ENCODE measurements around the gene CCDC50. TPM values are rescaled to one million over a fixed set of nuclear protein-coding genes. Genes with fewer than 3 reads are reported as not detected.

Gene CCDC50
- total RNA-seq, 2 experiments from 2014 or later: 31.4 to 43.9 TPM

DNA sequence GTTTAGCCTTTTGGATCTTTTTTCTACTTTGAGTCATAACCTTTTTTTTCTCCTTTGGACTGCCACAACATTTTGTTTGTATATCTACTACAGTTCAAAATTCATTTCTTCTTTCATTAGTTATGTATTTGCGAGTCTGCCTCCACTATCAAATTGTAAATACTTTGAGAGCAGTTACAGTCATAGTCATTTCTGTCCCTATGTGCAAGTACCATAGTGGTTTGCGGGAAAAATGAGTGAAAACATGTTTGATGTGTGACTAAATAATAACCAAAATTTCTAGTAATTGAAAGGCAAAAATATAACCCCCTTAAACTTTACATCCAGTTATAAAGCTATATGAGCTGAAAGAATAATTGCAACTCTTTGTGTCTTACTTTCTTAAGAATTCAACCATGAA, 45.8 kb upstream of the CCDC50 start:
- Histone ChIP-seq H4K20me1 (ENCODE audit: insufficient read depth, low read length) (no peaks in the 10 kb centered on the region), H3K79me2 (ENCODE audit: insufficient read depth, low read depth, low read length) (no peaks in the 10 kb centered on the region), H3K9me2 (ENCODE audit: insufficient read depth, low read length) (no peaks in the 10 kb centered on the region), H3K4me2 (ENCODE audit: low read length) (no peak overlapping the region), H3K36me3 (ENCODE audit: insufficient read depth, low read length) (no peaks in the 10 kb centered on the region), H2AFZ (ENCODE audit: low read length) (peak overlapping the region; percentile 29; the same call in 1 of the 2 replicates), H3K4me3 (ENCODE audit: low read depth, low read length, poor library complexity, severe bottlenecking) (no peak overlapping the region), H3K27ac (ENCODE audit: low read depth, low read length, poor library complexity, severe bottlenecking) (no peak overlapping the region), H3K4me1 (ENCODE audit: insufficient read depth, low read length, poor library complexity, severe bottlenecking) (no peaks in the 10 kb centered on the region), H3K9me3 (ENCODE audit: low read length) (0 out of 2 replicates have a peak, but pooled peaks cover 10% of the 10 kb centered on the region)
- no peak for DNase-seq (ENCODE audit: low spot score)
- no peak for TF ChIP-seq EZH2phosphoT487 (IDR thresholded peaks at IDR 0.05; ENCODE audit: borderline replicate concordance, low read depth, low read length)
- ChIA-PET POLR2A (interaction anchor here (0.6 to 2.7 kb wide), 7 partner anchors 8 to 18 kb away, joined by 3 to 12 read pairs (median 4); no protein-coding TSS in a partner anchor), CTCF (ENCODE audit: unreplicated experiment) (no interaction called here)
- intact Hi-C loops (cut with micrococcal nuclease; ENCODE audit: unreplicated experiment): no loop called here
- no TSS peak for BruUV-seq (replicated peaks)

DNA sequence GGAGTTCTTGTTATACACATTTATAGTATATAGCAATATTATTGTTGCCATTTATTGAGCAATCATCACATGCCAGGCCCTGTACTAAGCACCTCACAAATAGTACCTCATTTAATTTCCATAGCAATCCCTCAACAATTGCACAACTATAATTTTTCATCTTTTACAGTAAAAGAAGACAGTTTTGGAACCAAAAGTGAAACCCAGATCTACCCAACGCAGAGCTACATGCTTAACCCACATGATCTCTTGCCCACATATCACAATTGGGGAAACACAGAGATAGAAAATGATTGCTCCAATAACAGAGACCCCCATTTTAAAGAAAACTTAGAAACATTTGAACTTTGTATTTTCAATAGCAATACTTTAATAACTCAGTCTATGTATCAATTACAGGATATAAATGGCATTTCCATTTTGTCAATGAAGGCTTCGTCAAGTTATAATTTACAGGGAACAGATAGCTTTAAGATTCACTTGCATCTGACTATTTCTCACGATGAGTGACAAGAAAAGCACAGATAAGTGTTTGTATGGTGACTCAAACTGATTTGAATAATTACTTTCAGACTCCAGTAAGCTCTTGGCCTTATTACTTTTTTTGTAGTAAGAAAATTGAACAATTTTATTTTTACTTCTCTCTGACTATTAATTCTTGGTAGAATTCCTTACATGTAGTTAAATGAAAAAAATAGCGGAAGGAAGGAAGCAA, 38.7 kb upstream of the CCDC50 start:
- Histone ChIP-seq H3K9me3 (ENCODE audit: low read length) (peaks cover 15% of the 10 kb centered on the region; the same call in 1 of the 2 replicates), H4K20me1 (ENCODE audit: insufficient read depth, low read length) (no peaks in the 10 kb centered on the region), H3K79me2 (ENCODE audit: insufficient read depth, low read depth, low read length) (no peaks in the 10 kb centered on the region), H3K4me1 (ENCODE audit: insufficient read depth, low read length, poor library complexity, severe bottlenecking) (peaks cover 46% of the 10 kb centered on the region), H3K4me2 (ENCODE audit: low read length) (peak overlapping the region; percentile 49), H3K36me3 (ENCODE audit: insufficient read depth, low read length) (no peaks in the 10 kb centered on the region; the same call in 1 of the 2 replicates), H3K9me2 (ENCODE audit: insufficient read depth, low read length) (no peaks in the 10 kb centered on the region), H2AFZ (ENCODE audit: low read length) (peak overlapping the region; percentile 82), H3K27ac (ENCODE audit: low read depth, low read length, poor library complexity, severe bottlenecking) (peak overlapping the region; percentile 3), H3K4me3 (ENCODE audit: low read depth, low read length, poor library complexity, severe bottlenecking) (peak overlapping the region; percentile 6)
- ChIA-PET POLR2A (interaction anchor here (0.6 to 2.4 kb wide), 10 partner anchors 9 to 192 kb away, joined by 3 to 7 read pairs (median 3); no protein-coding TSS in a partner anchor), CTCF (ENCODE audit: unreplicated experiment) (no interaction called here)
- TF ChIP-seq, protein P1, sequence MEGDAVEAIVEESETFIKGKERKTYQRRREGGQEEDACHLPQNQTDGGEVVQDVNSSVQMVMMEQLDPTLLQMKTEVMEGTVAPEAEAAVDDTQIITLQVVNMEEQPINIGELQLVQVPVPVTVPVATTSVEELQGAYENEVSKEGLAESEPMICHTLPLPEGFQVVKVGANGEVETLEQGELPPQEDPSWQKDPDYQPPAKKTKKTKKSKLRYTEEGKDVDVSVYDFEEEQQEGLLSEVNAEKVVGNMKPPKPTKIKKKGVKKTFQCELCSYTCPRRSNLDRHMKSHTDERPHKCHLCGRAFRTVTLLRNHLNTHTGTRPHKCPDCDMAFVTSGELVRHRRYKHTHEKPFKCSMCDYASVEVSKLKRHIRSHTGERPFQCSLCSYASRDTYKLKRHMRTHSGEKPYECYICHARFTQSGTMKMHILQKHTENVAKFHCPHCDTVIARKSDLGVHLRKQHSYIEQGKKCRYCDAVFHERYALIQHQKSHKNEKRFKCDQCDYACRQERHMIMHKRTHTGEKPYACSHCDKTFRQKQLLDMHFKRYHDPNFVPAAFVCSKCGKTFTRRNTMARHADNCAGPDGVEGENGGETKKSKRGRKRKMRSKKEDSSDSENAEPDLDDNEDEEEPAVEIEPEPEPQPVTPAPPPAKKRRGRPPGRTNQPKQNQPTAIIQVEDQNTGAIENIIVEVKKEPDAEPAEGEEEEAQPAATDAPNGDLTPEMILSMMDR (conservative IDR thresholded peaks at IDR 0.05; ENCODE audit: low read length): no peak
- no peak for TF ChIP-seq EZH2phosphoT487 (IDR thresholded peaks at IDR 0.05; ENCODE audit: borderline replicate concordance, low read depth, low read length)
- intact Hi-C loops (cut with micrococcal nuclease; ENCODE audit: unreplicated experiment): no loop called here
- DNase-seq (ENCODE audit: low spot score): no peak
- BruUV-seq (replicated peaks): no TSS peak

DNA sequence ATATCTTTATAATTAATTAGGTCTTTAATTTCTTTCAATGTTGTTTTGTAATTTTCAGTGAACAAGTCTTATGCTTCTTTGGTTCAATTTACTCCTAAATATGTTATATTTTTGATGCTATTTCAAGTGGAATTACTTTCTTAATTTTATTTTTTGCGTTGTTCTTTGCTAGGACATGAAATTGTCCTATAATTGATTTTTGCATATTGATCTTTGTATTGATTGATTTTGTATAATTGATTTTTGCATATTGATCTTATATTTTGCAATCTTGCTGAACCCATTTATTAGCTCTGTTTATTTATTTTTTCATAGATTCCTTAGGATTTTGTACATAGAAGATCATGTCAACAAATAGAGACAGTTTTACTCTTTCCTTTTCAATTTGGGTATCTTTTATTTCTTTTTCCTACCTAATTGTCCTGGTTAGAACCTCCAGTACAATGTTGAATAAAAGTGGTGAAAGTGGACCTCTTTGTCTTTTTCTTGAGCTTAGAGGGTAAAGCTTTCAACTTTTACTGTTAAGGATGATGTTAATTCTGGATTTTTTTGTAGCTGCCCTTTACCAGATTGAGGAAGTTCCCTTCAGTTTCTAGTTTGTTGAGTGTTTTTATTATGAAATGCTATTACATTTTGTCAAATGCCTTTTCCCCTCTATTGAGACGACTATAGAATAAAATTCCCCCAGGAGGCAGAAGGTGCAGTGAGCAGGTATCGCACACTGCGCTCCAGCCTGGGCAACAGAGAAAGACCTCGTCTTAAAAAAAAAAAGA, 36.8 kb upstream of the CCDC50 start:
- Histone ChIP-seq H3K4me2 (ENCODE audit: low read length) (peak overlapping the region; percentile 19; the same call in 1 of the 2 replicates), H3K4me3 (ENCODE audit: low read depth, low read length, poor library complexity, severe bottlenecking) (no peak overlapping the region), H3K36me3 (ENCODE audit: insufficient read depth, low read length) (no peaks in the 10 kb centered on the region; the same call in 1 of the 2 replicates), H4K20me1 (ENCODE audit: insufficient read depth, low read length) (no peaks in the 10 kb centered on the region), H3K79me2 (ENCODE audit: insufficient read depth, low read depth, low read length) (no peaks in the 10 kb centered on the region), H3K9me3 (ENCODE audit: low read length) (peaks cover 15% of the 10 kb centered on the region; the same call in 1 of the 2 replicates), H3K27ac (ENCODE audit: low read depth, low read length, poor library complexity, severe bottlenecking) (no peak overlapping the region), H2AFZ (ENCODE audit: low read length) (peak overlapping the region; percentile 3; the same call in 1 of the 2 replicates), H3K4me1 (ENCODE audit: insufficient read depth, low read length, poor library complexity, severe bottlenecking) (peaks cover 64% of the 10 kb centered on the region), H3K9me2 (ENCODE audit: insufficient read depth, low read length) (no peaks in the 10 kb centered on the region)
- CTCF ChIA-PET (ENCODE audit: unreplicated experiment): no interaction called here
- POLR2A ChIA-PET: interaction anchor here (0.6 to 2.4 kb wide), 9 partner anchors 10 to 1128 kb away, joined by 3 to 12 read pairs (median 6); no protein-coding TSS in a partner anchor
- TF ChIP-seq, protein P1 (conservative IDR thresholded peaks at IDR 0.05; ENCODE audit: low read length): no peak
- TF ChIP-seq EZH2phosphoT487 (IDR thresholded peaks at IDR 0.05; ENCODE audit: borderline replicate concordance, low read depth, low read length): no peak
- intact Hi-C loops (cut with micrococcal nuclease; ENCODE audit: unreplicated experiment): no loop called here
- no TSS peak for BruUV-seq (replicated peaks)
- no peak for DNase-seq (ENCODE audit: low spot score)
